OCI-LY1 (cell line): ENCODE results near the gene CXXC5.

ENCODE experiments used
- H2AFZ ChIP-seq: fragments of 200-600 bp; sonication (generic), shearing (Covaris generic); 2 replicates; pipeline ENCODE4 v1.6.0; 2014; ENCODE audit warnings: antibody characterized with exemption, mild to moderate bottlenecking, low read length
- H3F3A ChIP-seq: fragments of 200-600 bp; sonication (generic), shearing (Covaris generic); 2 replicates; pipeline ENCODE4 v1.6.0; 2014; ENCODE audit warnings: mild to moderate bottlenecking, antibody characterized with exemption, low read length, moderate library complexity; ENCODE audit not compliant: insufficient read depth
- H3K27ac ChIP-seq: fragments of 200-600 bp; sonication (generic); 2 replicates; pipeline ENCODE4 v1.5.1; 2014; ENCODE audit warnings: low read length, mixed run types, mild to moderate bottlenecking, low read depth; ENCODE audit not compliant: poor library complexity, severe bottlenecking
- H3K27me3 ChIP-seq: fragments of 200-600 bp; sonication (generic); 2 replicates; pipeline ENCODE4 v1.6.0; 2014; ENCODE audit warnings: antibody characterized with exemption, mild to moderate bottlenecking, low read length, moderate library complexity; ENCODE audit not compliant: insufficient read depth
- H3K36me3 ChIP-seq: fragments of 200-600 bp; sonication (generic); 2 replicates; pipeline ENCODE4 v1.6.1; 2014; ENCODE audit warnings: mild to moderate bottlenecking, antibody characterized with exemption, low read length, moderate library complexity, mixed read lengths; ENCODE audit not compliant: insufficient read depth
- H3K4me1 ChIP-seq: fragments of 200-600 bp; sonication (generic); 2 replicates; pipeline ENCODE4 v1.5.1; 2014; ENCODE audit warnings: mild to moderate bottlenecking, low read length, moderate library complexity; ENCODE audit not compliant: insufficient read depth, severe bottlenecking
- H3K4me2 ChIP-seq: fragments of 200-600 bp; sonication (generic), shearing (Covaris generic); 2 replicates; pipeline ENCODE4 v1.6.1; 2014; ENCODE audit warnings: low read length
- H3K4me3 ChIP-seq: fragments of 200-600 bp; sonication (generic); 2 replicates; pipeline ENCODE4 v1.5.1; 2014; ENCODE audit warnings: low read length, low read depth, mild to moderate bottlenecking, mixed read lengths; ENCODE audit not compliant: poor library complexity, severe bottlenecking
- H3K79me2 ChIP-seq: fragments of 200-600 bp; shearing (Covaris generic); 2 replicates; pipeline ENCODE4 v1.6.1; 2016; ENCODE audit warnings: mixed run types, low read length, mixed read lengths; ENCODE audit not compliant: insufficient read depth
- H3K9ac ChIP-seq: fragments of 200-600 bp; sonication (generic), shearing (Covaris generic); 2 replicates; pipeline ENCODE4 v1.6.1; 2014; ENCODE audit warnings: mild to moderate bottlenecking, low read length, mixed read lengths
- H3K9me2 ChIP-seq: fragments of 200-600 bp; sonication (generic), shearing (Covaris generic); 2 replicates; pipeline ENCODE4 v1.6.1; 2014; ENCODE audit warnings: low read depth, mild to moderate bottlenecking, low read length, mixed read lengths
- H3K9me3 ChIP-seq: fragments of 200-600 bp; shearing (Covaris generic); 2 replicates; pipeline ENCODE4 v1.6.1; 2014; ENCODE audit warnings: low read length, mixed read lengths
- H4K20me1 ChIP-seq: fragments of 200-600 bp; sonication (generic), shearing (Covaris generic); 2 replicates; pipeline ENCODE4 v1.6.0; 2016; ENCODE audit warnings: mild to moderate bottlenecking, low read length; ENCODE audit not compliant: insufficient read depth
- EZH2 ChIP-seq: fragments of 200-600 bp; sonication (generic), shearing (Covaris generic); IDR thresholded peaks from 2 replicates; pipeline ENCODE4 v1.8.0; 2017; ENCODE audit warnings: borderline replicate concordance, mixed run types, mild to moderate bottlenecking, antibody characterized with exemption, low read length, moderate library complexity, mixed read lengths
- TF ChIP-seq, protein P1 (sequence below): fragments of 200-600 bp; sonication (generic), shearing (Covaris generic); IDR thresholded peaks from 2 replicates; pipeline ENCODE4 v1.5.1; 2017; ENCODE audit warnings: mild to moderate bottlenecking, antibody characterized with exemption, low read length, moderate library complexity, mixed read lengths

CXXC5 gene

DNA sequence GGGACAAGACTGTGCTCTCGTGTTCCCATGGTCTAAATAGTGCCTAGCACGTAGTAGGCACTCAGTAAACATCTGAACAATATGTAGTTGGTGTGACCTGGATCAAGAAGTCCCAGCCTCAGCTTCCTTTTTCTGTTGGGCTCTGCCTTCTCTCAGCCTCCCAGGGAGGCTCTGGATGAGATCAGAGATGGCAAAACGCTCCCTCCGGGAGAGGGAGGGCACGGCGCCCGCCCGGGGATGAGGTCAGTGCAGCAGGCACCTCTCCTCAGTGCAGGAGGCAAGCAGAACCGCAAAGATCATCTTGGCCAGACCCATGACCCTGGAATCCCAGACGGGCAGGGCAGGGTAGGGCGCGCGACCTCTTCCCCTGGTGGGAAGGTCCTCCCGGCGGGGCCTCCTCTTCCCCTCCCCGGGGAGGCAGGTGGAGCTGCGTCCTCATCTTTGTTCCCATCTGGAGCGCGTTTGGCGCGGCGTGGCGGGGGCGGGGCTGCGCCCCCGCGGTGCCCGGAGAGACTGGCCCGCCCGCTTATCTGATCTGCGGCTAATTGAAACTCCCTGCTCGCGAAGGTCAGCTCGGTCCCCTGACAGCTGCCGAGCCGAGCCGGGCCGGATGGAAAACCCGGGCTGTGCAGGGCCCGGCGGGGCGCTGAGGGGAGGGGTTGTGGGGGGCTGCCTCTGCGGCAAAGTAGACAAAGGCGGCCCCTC is 60.9 kb downstream of the CXXC5 start:
- H3K4me1 ChIP-seq = peaks cover 56% of the 10 kb centered on the region
- H2AFZ ChIP-seq = no peak overlapping the region
- H3F3A ChIP-seq = 0 out of 2 replicates have a peak, but pooled peaks cover 6% of the 10 kb centered on the region
- peak overlapping the region; percentile 70 for H3K9ac ChIP-seq
- no peaks in the 10 kb centered on the region for H3K9me2 ChIP-seq
- H3K27ac ChIP-seq = peak overlapping the region; percentile 94
- no peaks in the 10 kb centered on the region for H3K36me3 ChIP-seq
- no peaks in the 10 kb centered on the region for H3K9me3 ChIP-seq
- no peaks in the 10 kb centered on the region; the same call in 1 of the 2 replicates for H3K27me3 ChIP-seq
- H3K4me3 ChIP-seq = peak overlapping the region; percentile 67
- TF ChIP-seq, protein P1, sequence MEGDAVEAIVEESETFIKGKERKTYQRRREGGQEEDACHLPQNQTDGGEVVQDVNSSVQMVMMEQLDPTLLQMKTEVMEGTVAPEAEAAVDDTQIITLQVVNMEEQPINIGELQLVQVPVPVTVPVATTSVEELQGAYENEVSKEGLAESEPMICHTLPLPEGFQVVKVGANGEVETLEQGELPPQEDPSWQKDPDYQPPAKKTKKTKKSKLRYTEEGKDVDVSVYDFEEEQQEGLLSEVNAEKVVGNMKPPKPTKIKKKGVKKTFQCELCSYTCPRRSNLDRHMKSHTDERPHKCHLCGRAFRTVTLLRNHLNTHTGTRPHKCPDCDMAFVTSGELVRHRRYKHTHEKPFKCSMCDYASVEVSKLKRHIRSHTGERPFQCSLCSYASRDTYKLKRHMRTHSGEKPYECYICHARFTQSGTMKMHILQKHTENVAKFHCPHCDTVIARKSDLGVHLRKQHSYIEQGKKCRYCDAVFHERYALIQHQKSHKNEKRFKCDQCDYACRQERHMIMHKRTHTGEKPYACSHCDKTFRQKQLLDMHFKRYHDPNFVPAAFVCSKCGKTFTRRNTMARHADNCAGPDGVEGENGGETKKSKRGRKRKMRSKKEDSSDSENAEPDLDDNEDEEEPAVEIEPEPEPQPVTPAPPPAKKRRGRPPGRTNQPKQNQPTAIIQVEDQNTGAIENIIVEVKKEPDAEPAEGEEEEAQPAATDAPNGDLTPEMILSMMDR = no peak
- no peak for TF ChIP-seq EZH2
- H3K4me2 ChIP-seq = peak overlapping the region; percentile 66
- H3K79me2 ChIP-seq = no peaks in the 10 kb centered on the region
- H4K20me1 ChIP-seq = no peaks in the 10 kb centered on the region

DNA sequence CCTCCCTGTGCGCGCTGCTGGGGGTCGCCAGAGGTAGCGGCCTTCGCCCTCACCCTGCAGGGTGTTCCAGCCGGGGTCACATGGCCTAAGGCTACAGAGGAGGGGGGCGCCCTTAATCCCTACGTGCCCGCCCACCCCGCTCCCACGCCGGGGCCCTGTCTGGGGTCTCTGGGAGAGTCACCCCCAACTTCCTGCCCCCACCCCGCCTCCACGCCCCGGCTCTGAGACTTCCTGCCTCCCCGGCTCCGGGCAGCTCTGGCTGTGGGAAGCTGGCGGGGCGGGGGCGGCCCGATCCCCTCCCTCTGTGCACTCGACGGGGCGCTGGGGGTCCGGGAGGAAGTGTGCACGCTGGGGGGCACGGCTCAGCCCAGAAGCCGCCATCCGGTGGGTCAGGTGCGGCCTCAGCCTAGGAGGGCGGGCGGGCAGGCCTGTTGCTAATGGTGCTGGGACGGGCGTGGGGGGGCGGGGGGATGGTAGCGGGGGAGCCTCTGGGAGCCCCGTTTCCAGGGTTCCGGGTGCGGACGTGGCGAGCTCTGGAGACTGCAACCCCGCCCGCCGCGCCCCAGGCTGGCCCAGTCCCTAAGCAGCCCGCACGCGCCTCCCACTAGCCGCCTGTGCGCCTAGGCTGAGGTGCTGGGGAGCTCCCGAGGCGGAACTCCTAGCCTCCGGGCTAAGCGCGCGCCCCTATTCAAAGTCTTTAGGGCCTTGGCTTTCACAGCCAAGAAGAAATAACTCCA is 61.6 kb downstream of the CXXC5 start:
- H3K36me3 ChIP-seq = no peaks in the 10 kb centered on the region
- H4K20me1 ChIP-seq = no peaks in the 10 kb centered on the region
- no peaks in the 10 kb centered on the region for H3K9me3 ChIP-seq
- TF ChIP-seq EZH2 = no peak
- TF ChIP-seq, protein P1 = no peak
- H3K79me2 ChIP-seq = no peaks in the 10 kb centered on the region
- peaks cover 56% of the 10 kb centered on the region for H3K4me1 ChIP-seq
- H3K27me3 ChIP-seq = no peaks in the 10 kb centered on the region; the same call in 1 of the 2 replicates
- peak overlapping the region; percentile 70 for H3K9ac ChIP-seq
- peak overlapping the region; percentile 67 for H3K4me3 ChIP-seq
- peaks cover 6% of the 10 kb centered on the region; the same call in 1 of the 2 replicates for H3F3A ChIP-seq
- H3K27ac ChIP-seq = peak overlapping the region; percentile 94
- H3K9me2 ChIP-seq = no peaks in the 10 kb centered on the region
- peak overlapping the region; percentile 66 for H3K4me2 ChIP-seq
- no peak overlapping the region for H2AFZ ChIP-seq

DNA sequence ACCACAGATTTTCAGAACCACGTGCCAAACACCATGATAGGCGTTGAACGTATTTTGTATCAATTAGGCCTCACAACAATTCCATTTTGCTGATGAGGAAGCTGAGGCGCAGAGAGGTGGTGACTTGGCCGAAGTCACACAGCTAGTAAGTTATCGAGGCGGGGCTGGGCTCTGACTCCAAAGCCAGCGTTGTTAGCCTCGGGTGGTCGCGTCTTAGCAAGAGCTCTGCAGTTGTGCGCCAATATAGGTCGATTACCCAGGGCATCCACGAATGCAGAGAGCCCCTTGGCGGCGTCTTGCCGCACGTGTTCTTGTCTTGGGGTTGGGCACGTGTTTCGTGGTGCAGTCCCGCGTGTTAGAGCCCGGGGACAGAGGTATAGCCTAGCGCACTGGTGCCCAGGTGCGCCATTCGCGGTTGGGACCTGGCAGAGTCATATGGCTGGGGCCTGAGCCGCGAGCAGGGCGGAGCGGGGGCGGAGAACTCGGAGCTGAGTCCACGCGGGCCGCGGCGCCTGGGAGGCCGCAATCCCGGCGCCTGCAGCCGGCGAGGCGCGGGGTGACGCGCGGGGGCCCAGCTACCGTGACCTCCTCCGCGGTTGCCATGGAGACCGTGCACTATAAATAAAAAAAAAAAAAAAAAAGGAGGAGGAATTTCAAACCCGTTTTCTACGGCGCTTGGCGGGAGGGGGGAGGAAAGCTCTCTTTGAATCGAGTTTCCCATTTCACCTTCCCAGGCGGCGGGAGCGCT is 62.3 kb downstream of the CXXC5 start:
- peaks cover 56% of the 10 kb centered on the region for H3K4me1 ChIP-seq
- peak overlapping the region; percentile 94 for H3K27ac ChIP-seq
- H2AFZ ChIP-seq = no peak overlapping the region

More for the DNA sequence above, 62.3 kb downstream of the CXXC5 start:
- Histone ChIP-seq H3K9me3 (no peaks in the 10 kb centered on the region), H4K20me1 (no peaks in the 10 kb centered on the region), H3F3A (peaks cover 6% of the 10 kb centered on the region; the same call in 1 of the 2 replicates), H3K4me2 (peak overlapping the region; percentile 66), H3K4me3 (peak overlapping the region; percentile 67), H3K27me3 (no peaks in the 10 kb centered on the region), H3K9me2 (no peaks in the 10 kb centered on the region), H3K79me2 (no peaks in the 10 kb centered on the region), H3K36me3 (no peaks in the 10 kb centered on the region), H3K9ac (peak overlapping the region; percentile 70)
- no peak for TF ChIP-seq EZH2
- TF ChIP-seq, protein P1 = no peak
